ENCODE results near the gene PIK3C2G.

The PIK3C2G gene

DNA sequence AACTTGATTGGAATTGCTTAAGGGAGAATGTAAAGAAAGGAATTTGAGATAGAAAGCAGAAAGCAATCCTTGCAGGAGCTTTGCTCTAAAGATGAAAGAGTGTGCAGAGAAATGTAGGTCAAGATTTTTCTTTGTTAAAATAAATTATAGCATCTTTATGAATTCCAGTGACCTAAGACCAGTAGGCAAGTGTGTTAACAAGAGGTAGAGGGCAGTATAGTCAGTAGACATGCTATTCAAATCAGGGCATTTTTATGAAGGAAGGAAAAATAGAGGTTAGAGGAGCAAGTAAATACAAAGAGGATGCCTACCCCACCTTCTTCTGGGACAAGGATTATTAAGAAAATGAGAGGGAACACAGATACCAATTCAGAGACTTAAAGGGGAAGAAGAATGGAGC, 328.0 kb downstream of the PIK3C2G start:
- TF ChIP-seq POLR2AphosphoS5 (IDR thresholded peaks at IDR 0.05; ENCODE audit: low read depth, low read length) (no peak), TAF1 (IDR thresholded peaks at IDR 0.05; ENCODE audit: borderline replicate concordance, insufficient read depth, low read length) (no peak), REST (IDR thresholded peaks at IDR 0.05; ENCODE audit: insufficient read depth in 1 of 2, low read depth in 2 of 2, low read length in 2 of 2) (no peak), FOXP2 (optimal IDR thresholded peaks at IDR 0.05; ENCODE audit: borderline replicate concordance, extremely low read depth, extremely low read length, insufficient read depth) (no peak), SIN3A (IDR thresholded peaks at IDR 0.05; ENCODE audit: borderline replicate concordance, insufficient read depth, low read length) (no peak)

GRCh38 chr12:18591473-18591872, 330.2 kb downstream of the PIK3C2G start:
- no peak for TF ChIP-seq REST (IDR thresholded peaks at IDR 0.05; ENCODE audit: insufficient read depth in 1 of 2, low read depth in 2 of 2, low read length in 2 of 2)
- TF ChIP-seq SIN3A (IDR thresholded peaks at IDR 0.05; ENCODE audit: borderline replicate concordance, insufficient read depth, low read length), result no peak
- TF ChIP-seq POLR2AphosphoS5 (IDR thresholded peaks at IDR 0.05; ENCODE audit: low read depth, low read length), result no peak
- TF ChIP-seq TAF1 (IDR thresholded peaks at IDR 0.05; ENCODE audit: borderline replicate concordance, insufficient read depth, low read length), result no peak
- no peak for TF ChIP-seq FOXP2 (optimal IDR thresholded peaks at IDR 0.05; ENCODE audit: borderline replicate concordance, extremely low read depth, extremely low read length, insufficient read depth)

DNA sequence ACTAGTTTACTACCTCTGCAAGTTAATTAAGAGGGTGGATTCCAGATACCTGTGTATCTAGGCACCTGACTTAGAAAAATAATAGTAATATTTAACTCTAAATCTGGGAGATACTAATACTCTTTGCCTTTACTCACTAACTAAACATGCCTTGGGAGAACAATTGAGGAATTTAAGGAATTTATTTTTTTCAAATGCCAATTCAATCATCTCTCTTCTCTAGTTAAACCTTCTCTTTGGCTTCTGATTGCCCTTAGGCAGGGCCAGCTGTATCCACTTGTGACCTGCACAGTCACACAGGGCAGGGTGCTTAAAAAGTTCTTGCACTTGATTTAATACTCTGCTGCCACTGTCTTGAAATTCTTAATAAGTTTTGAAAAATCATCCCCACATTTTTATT, 334.1 kb downstream of the PIK3C2G start:
- TF ChIP-seq SIN3A (IDR thresholded peaks at IDR 0.05; ENCODE audit: borderline replicate concordance, insufficient read depth, low read length), result no peak
- TF ChIP-seq REST (IDR thresholded peaks at IDR 0.05; ENCODE audit: insufficient read depth in 1 of 2, low read depth in 2 of 2, low read length in 2 of 2), result no peak
- no peak for TF ChIP-seq TAF1 (IDR thresholded peaks at IDR 0.05; ENCODE audit: borderline replicate concordance, insufficient read depth, low read length)
- no peak for TF ChIP-seq FOXP2 (optimal IDR thresholded peaks at IDR 0.05; ENCODE audit: borderline replicate concordance, extremely low read depth, extremely low read length, insufficient read depth)
- no peak for TF ChIP-seq POLR2AphosphoS5 (IDR thresholded peaks at IDR 0.05; ENCODE audit: low read depth, low read length)

DNA sequence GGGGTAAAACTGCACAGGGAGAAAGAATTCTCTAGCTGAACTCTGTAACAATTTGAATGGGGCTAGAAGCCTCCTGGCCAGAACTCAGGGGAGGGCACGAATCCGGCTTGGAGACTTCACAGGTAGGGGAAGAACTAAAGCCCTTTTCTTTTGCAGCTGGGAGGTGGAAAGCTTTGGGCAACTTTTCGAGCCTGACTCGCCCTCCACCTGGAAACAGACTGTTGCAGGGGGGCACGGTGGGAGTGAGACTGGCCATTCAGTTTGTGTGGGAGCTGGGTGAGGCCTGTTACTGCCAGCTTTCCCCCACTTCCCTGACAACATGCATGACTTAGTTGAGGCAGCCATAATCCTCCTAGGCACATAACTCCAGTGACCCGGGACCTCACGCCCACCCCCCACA, 340.6 kb downstream of the PIK3C2G start:
- TF ChIP-seq REST (IDR thresholded peaks at IDR 0.05; ENCODE audit: insufficient read depth in 1 of 2, low read depth in 2 of 2, low read length in 2 of 2) (no peak), TAF1 (IDR thresholded peaks at IDR 0.05; ENCODE audit: borderline replicate concordance, insufficient read depth, low read length) (no peak), SIN3A (IDR thresholded peaks at IDR 0.05; ENCODE audit: borderline replicate concordance, insufficient read depth, low read length) (no peak), POLR2AphosphoS5 (IDR thresholded peaks at IDR 0.05; ENCODE audit: low read depth, low read length) (no peak), FOXP2 (optimal IDR thresholded peaks at IDR 0.05; ENCODE audit: borderline replicate concordance, extremely low read depth, extremely low read length, insufficient read depth) (no peak)

DNA sequence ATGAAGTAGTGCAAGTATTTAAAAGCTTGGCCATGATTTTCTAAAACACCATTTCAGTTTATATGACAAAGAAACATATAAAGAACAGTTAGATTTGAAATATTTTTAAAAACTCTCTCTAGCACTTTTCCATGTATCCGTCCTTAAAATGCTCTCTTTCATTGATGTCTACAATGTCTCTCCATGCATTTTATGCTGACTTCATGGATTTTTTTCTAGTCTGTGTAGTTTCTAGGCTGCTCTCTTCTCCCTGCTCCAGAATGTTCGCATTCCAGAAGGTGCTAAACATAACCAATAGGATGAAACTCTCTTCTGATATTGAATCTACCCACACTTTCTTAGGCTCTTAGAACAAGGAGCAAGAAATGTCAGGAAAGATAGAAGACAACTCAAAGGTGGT, 351.7 kb downstream of the PIK3C2G start:
- TF ChIP-seq FOXP2 (optimal IDR thresholded peaks at IDR 0.05; ENCODE audit: borderline replicate concordance, extremely low read depth, extremely low read length, insufficient read depth), result no peak
- no peak for TF ChIP-seq POLR2AphosphoS5 (IDR thresholded peaks at IDR 0.05; ENCODE audit: low read depth, low read length)
- TF ChIP-seq TAF1 (IDR thresholded peaks at IDR 0.05; ENCODE audit: borderline replicate concordance, insufficient read depth, low read length), result no peak
- no peak for TF ChIP-seq SIN3A (IDR thresholded peaks at IDR 0.05; ENCODE audit: borderline replicate concordance, insufficient read depth, low read length)
- no peak for TF ChIP-seq REST (IDR thresholded peaks at IDR 0.05; ENCODE audit: insufficient read depth in 1 of 2, low read depth in 2 of 2, low read length in 2 of 2)

All from PFSK-1 (cell line).